IMR-90 (cell line): ENCODE data around the gene ARHGAP10. TPM values are rescaled to one million over a fixed set of nuclear protein-coding genes. Genes with fewer than 3 reads are reported as not detected.

ENCODE experiments used
- ATAC-seq: fragments of 200-7000 bp; cut with Tn5 transposase; 2 replicates; pipeline ENCODE4 v1.9.1; 2020; ENCODE audit warnings: low read depth, mild to moderate bottlenecking, moderate library complexity
- BruUV-seq: library from RNA; stranded (reverse); fragments of 400-500 nt; replicated peaks from 2 replicates; lab custom pipeline; 2021; lab: Mats Ljungman, UMichigan
- CTCF ChIA-PET: fragments of 300-600 bp; formaldehyde crosslinking; extraction: SDS; loops from one replicate; lab custom pipeline; 2021; ENCODE audit warnings: antibody characterized with exemption; lab: Yijun Ruan, JAX
- POLR2A ChIA-PET: fragments of 300-600 bp; sonication (Branson Sonifier 250); formaldehyde crosslinking; loops from one replicate; lab custom pipeline; 2022; ENCODE audit warnings: antibody characterized with exemption; ENCODE audit not compliant: unreplicated experiment; lab: Charles Lee
- DNase-seq: peaks from one replicate; pipeline ENCODE4 v3.0.0; 2013
- H2AFZ ChIP-seq: replicated peaks from 2 replicates; pipeline ENCODE3; 2013; ENCODE audit warnings: low read length, mild to moderate bottlenecking; ENCODE audit not compliant: poor library complexity
- H2AK5ac ChIP-seq: 2 replicates; pipeline ENCODE4 v1.6.1; 2013; ENCODE audit warnings: low read depth, low read length, inconsistent platforms
- H2AK9ac ChIP-seq: replicated peaks from 2 replicates; pipeline ENCODE3; 2013; ENCODE audit warnings: mild to moderate bottlenecking, low read depth, low read length, moderate library complexity; ENCODE audit not compliant: poor library complexity
- H2BK120ac ChIP-seq: 2 replicates; pipeline ENCODE4 v1.6.1; 2013; ENCODE audit warnings: low read depth, low read length, inconsistent platforms
- H2BK15ac ChIP-seq: 3 replicates; pipeline ENCODE4 v1.6.1; 2013; ENCODE audit warnings: low read depth, low read length, inconsistent platforms
- H2BK20ac ChIP-seq: 2 replicates; pipeline ENCODE4 v1.6.1; 2013; ENCODE audit warnings: low read depth, mild to moderate bottlenecking, inconsistent platforms, low read length, moderate library complexity
- H2BK5ac ChIP-seq: 2 replicates; pipeline ENCODE4 v1.6.1; 2013; ENCODE audit warnings: mild to moderate bottlenecking, low read depth, low read length, inconsistent platforms; ENCODE audit not compliant: poor library complexity, severe bottlenecking
- H3K14ac ChIP-seq: replicated peaks from 2 replicates; pipeline ENCODE4 v1.6.1; 2013; ENCODE audit warnings: low read depth, low read length, inconsistent platforms
- H3K18ac ChIP-seq: 2 replicates; pipeline ENCODE4 v1.6.1; 2013; ENCODE audit warnings: low read depth, low read length, control low read depth
- H3K23ac ChIP-seq: 2 replicates; pipeline ENCODE4 v1.6.1; 2013; ENCODE audit warnings: low read depth, low read length, inconsistent platforms
- H3K27ac ChIP-seq: 2 replicates; pipeline ENCODE4 v1.5.1; 2013; ENCODE audit warnings: mild to moderate bottlenecking, control low read depth, low read length; ENCODE audit not compliant: insufficient read depth
- H3K27me3 ChIP-seq: 2 replicates; pipeline ENCODE4 v1.6.1; 2013; ENCODE audit warnings: low read length; ENCODE audit not compliant: control insufficient read depth, insufficient read depth
- H3K36me3 ChIP-seq: 2 replicates; pipeline ENCODE4 v1.6.1; 2013; ENCODE audit warnings: low read length, mixed read lengths; ENCODE audit not compliant: control insufficient read depth, insufficient read depth
- H3K4ac ChIP-seq: 2 replicates; pipeline ENCODE4 v1.6.1; 2013; ENCODE audit warnings: low read depth, low read length, inconsistent platforms
- H3K4me1 ChIP-seq: 2 replicates; pipeline ENCODE4 v1.6.1; 2013; ENCODE audit warnings: low read length, mixed read lengths; ENCODE audit not compliant: control insufficient read depth, insufficient read depth
- H3K4me2 ChIP-seq: 2 replicates; pipeline ENCODE4 v1.6.1; 2013; ENCODE audit warnings: low read depth, mild to moderate bottlenecking, control low read depth, low read length, moderate library complexity
- H3K4me3 ChIP-seq: 2 replicates; pipeline ENCODE4 v1.5.1; 2013; ENCODE audit warnings: low read depth, mild to moderate bottlenecking, control low read depth, low read length, moderate library complexity; ENCODE audit not compliant: insufficient read depth
- H3K56ac ChIP-seq: 2 replicates; pipeline ENCODE4 v1.6.1; 2013; ENCODE audit warnings: low read length, inconsistent platforms; ENCODE audit not compliant: insufficient read depth; ENCODE audit errors: extremely low read depth
- H3K79me1 ChIP-seq, 2 experiments: 2 replicates each; pipeline ENCODE4 v1.6.1; 2013; ENCODE audit warnings: low read length in 2 of 2, inconsistent platforms in 1 of 2, low read depth in 1 of 2
- H3K9ac ChIP-seq: 2 replicates; pipeline ENCODE4 v1.6.1; 2013; ENCODE audit warnings: low read depth, low read length, control low read depth
- H3K9me1 ChIP-seq: 2 replicates; pipeline ENCODE4 v1.6.1; 2013; ENCODE audit warnings: low read length, inconsistent platforms; ENCODE audit not compliant: insufficient read depth
- H3K9me3 ChIP-seq: 2 replicates; pipeline ENCODE4 v1.6.1; 2013; ENCODE audit warnings: low read length; ENCODE audit not compliant: control insufficient read depth, insufficient read depth
- H4K20me1 ChIP-seq: 2 replicates; pipeline ENCODE4 v1.6.1; 2013; ENCODE audit warnings: low read length, inconsistent platforms; ENCODE audit not compliant: insufficient read depth
- H4K5ac ChIP-seq: 2 replicates; pipeline ENCODE4 v1.6.1; 2013; ENCODE audit warnings: mild to moderate bottlenecking, low read depth, low read length, control low read depth
- H4K8ac ChIP-seq, 2 experiments: 2 replicates each; pipeline ENCODE4 v1.6.1; 2013; ENCODE audit warnings: low read depth in 2 of 2, low read length in 2 of 2, control low read depth in 1 of 2, inconsistent platforms in 1 of 2
- H4K91ac ChIP-seq: 2 replicates; pipeline ENCODE4 v1.6.1; 2013; ENCODE audit warnings: low read depth, low read length, inconsistent platforms; ENCODE audit not compliant: insufficient read depth
- CEBPB ChIP-seq: IDR thresholded peaks from 2 replicates; pipeline ENCODE4 v1.6.1; 2012; ENCODE audit warnings: low read depth, low read length, improper control_type of control experiment
- CHD1 ChIP-seq: IDR thresholded peaks from 2 replicates; pipeline ENCODE4 v1.6.1; 2012; ENCODE audit warnings: low read depth, low read length, improper control_type of control experiment
- FOS ChIP-seq: fragments of 150-350 bp; IDR thresholded peaks from 2 replicates; pipeline ENCODE4 v1.6.1; 2016; ENCODE audit warnings: low read depth, low read length
- MAFK ChIP-seq: IDR thresholded peaks from 2 replicates; pipeline ENCODE4 v1.6.1; 2012; ENCODE audit warnings: low read depth, low read length, improper control_type of control experiment
- MAZ ChIP-seq: IDR thresholded peaks from 2 replicates; pipeline ENCODE4 v1.6.1; 2012; ENCODE audit warnings: low read depth, mild to moderate bottlenecking, low read length, improper control_type of control experiment, moderate library complexity, borderline replicate concordance
- MXI1 ChIP-seq: IDR thresholded peaks from 2 replicates; pipeline ENCODE4 v1.6.1; 2012; ENCODE audit warnings: low read depth, mild to moderate bottlenecking, low read length, moderate library complexity, borderline replicate concordance
- NFE2L2 ChIP-seq: fragments of 150-350 bp; IDR thresholded peaks from 2 replicates; pipeline ENCODE4 v1.6.1; 2016; ENCODE audit warnings: low read depth, mild to moderate bottlenecking, low read length
- POLR2A ChIP-seq: IDR thresholded peaks from 2 replicates; pipeline ENCODE4 v1.6.1; 2012; ENCODE audit warnings: mild to moderate bottlenecking, low read depth, low read length
- RAD21 ChIP-seq: IDR thresholded peaks from 2 replicates; pipeline ENCODE4 v1.6.1; 2012; ENCODE audit warnings: low read length, improper control_type of control experiment
- RCOR1 ChIP-seq: IDR thresholded peaks from 2 replicates; pipeline ENCODE4 v1.6.1; 2012; ENCODE audit warnings: mild to moderate bottlenecking, low read length, improper control_type of control experiment; ENCODE audit not compliant: insufficient replicate concordance
- SMC3 ChIP-seq: fragments of 150-350 bp; IDR thresholded peaks from 2 replicates; pipeline ENCODE4 v1.6.1; 2016; ENCODE audit warnings: low read depth, mild to moderate bottlenecking, antibody characterized with exemption, low read length, moderate library complexity
- USF2 ChIP-seq: fragments of 150-350 bp; IDR thresholded peaks from 2 replicates; pipeline ENCODE4 v1.6.1; 2017; ENCODE audit warnings: mild to moderate bottlenecking, antibody characterized with exemption, low read length, low read depth
- WGBS, 2 experiments: methylation state at CpG; one replicate each; pipeline versions ENCODE4 v1.1.5 to v1.1.7; 2013; ENCODE audit warnings: missing lambda C conversion rate in 2 of 2; ENCODE audit not compliant: insufficient read length in 1 of 2; ENCODE audit errors: extremely low coverage in 2 of 2; 5-methylcytosine and 5-hydroxymethylcytosine counted together
- dilution Hi-C: fragments of 300-500 bp; cut with HindIII; formaldehyde crosslinking; loops from one replicate; pipeline ENCODE4 v1.14.3; 2018; ENCODE audit warnings: low sequenced_read_pairs; ENCODE audit not compliant: unreplicated experiment
- in situ Hi-C: fragments of 300-500 bp; cut with MboI; formaldehyde crosslinking; loops from 3 replicates; pipeline ENCODE4 v1.14.3; 2019; ENCODE audit warnings: low sequenced_read_pairs, inconsistent platforms, mixed read lengths
- intact Hi-C: fragments of 100-400 bp; cut with micrococcal nuclease; formaldehyde crosslinking; loops from 2 replicates; pipeline ENCODE4 v1.10.0; 2022
- polyA plus RNA-seq, 3 experiments: library from polyadenylated mRNA; depleted of rRNA; stranded (reverse); fragments of >200 nt; gene quantifications; 2 replicates each; pipeline ENCODE4 v1.2.3, GENCODE V29; 2012; ENCODE audit warnings: low replicate concordance in 1 of 3
- total RNA-seq: library from RNA; depleted of rRNA; stranded (reverse); fragments of >200 nt; gene quantifications from 2 replicates; pipeline ENCODE4 v1.2.3, GENCODE V29; 2012
- TF ChIP-seq, protein P1 (sequence below): conservative IDR thresholded peaks from 2 replicates; pipeline ENCODE4 v1.5.1; 2012; ENCODE audit warnings: mild to moderate bottlenecking, low read depth, low read length, improper control_type of control experiment

Gene ARHGAP10
- total and polyA plus RNA-seq, 2 of the 4 experiments (the other 2 are of a cell fraction) = 27.1 to 29.4 TPM

DNA sequence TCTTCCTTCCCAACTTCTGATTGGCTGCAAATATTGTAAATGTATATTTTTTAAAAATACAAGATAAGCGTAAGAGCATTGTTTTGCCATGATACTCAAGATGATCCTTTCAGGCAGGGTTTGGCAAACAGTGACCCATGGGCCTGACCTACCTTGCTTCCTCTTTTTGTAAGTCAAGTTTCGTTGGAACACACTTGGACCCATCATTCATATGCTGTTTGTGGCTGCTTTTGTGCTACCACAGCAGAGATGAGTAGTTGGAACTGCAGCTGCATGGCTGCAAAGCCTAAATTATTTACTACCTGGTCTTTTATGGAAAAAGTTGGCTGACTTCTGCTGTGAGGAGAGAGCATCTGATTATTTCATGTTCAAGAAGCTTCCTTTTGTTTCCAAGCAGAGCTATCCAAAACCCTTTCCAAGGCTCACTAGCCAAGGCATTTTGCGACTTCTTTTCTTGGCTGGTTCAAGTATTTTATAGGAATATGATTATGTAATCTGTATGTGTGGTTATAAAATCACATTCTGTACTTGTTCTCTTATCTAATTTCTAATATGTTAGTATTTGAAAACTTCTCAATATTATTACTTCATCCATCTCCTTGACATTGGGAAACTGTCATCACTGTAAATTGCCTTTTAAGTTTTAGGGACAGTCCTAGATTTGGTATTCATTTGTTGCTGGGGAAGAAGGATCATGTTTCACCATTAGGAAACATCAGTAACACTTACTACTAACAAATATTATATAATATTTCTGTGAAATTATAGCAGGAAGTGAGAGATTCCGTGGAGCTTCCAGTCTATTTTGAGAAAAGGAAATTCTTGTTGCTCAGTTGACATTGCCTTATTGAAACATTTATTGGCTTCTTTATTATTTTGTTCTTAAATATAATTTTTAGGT, 109.2 kb downstream of the ARHGAP10 start:
- no peak overlapping the region for H3K4me3 ChIP-seq
- ATAC-seq = no peak

More for the DNA sequence above, 109.2 kb downstream of the ARHGAP10 start:
- no peak overlapping the region for H2AFZ ChIP-seq
- H3K18ac ChIP-seq = no peak overlapping the region
- H3K14ac ChIP-seq = no peak overlapping the region
- in situ Hi-C loops (no loop called here), dilution Hi-C loops (no loop called here), intact Hi-C loops (loop anchor here (5.0 kb wide), 1 partner anchor 69 kb away; no protein-coding TSS in a partner anchor)
- TF ChIP-seq USF2 = no peak
- TF ChIP-seq SMC3 = no peak
- no peak for TF ChIP-seq CEBPB
- TF ChIP-seq POLR2A = no peak
- TF ChIP-seq NFE2L2 = no peak
- TF ChIP-seq MXI1 = no peak
- TF ChIP-seq RCOR1 = no peak
- TF ChIP-seq MAZ = no peak
- TF ChIP-seq CHD1 = no peak
- TF ChIP-seq, protein P1, sequence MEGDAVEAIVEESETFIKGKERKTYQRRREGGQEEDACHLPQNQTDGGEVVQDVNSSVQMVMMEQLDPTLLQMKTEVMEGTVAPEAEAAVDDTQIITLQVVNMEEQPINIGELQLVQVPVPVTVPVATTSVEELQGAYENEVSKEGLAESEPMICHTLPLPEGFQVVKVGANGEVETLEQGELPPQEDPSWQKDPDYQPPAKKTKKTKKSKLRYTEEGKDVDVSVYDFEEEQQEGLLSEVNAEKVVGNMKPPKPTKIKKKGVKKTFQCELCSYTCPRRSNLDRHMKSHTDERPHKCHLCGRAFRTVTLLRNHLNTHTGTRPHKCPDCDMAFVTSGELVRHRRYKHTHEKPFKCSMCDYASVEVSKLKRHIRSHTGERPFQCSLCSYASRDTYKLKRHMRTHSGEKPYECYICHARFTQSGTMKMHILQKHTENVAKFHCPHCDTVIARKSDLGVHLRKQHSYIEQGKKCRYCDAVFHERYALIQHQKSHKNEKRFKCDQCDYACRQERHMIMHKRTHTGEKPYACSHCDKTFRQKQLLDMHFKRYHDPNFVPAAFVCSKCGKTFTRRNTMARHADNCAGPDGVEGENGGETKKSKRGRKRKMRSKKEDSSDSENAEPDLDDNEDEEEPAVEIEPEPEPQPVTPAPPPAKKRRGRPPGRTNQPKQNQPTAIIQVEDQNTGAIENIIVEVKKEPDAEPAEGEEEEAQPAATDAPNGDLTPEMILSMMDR = no peak
- TF ChIP-seq RAD21 = no peak
- TF ChIP-seq MAFK = no peak
- TF ChIP-seq FOS = no peak
- no peak overlapping the region for H3K23ac ChIP-seq
- H2AK9ac ChIP-seq = no peak overlapping the region
- H2BK15ac ChIP-seq = no peak overlapping the region
- H4K5ac ChIP-seq = no peak overlapping the region
- H2BK5ac ChIP-seq = no peak overlapping the region
- H3K79me1 ChIP-seq = peaks cover 35 to 73% of the 10 kb centered on the region in 2 experiments
- H3K27ac ChIP-seq = no peak overlapping the region
- H2BK20ac ChIP-seq = 0 out of 2 replicates have a peak overlapping the region, but pooled peaks have one; percentile 10
- DNase-seq = no peak
- peak overlapping the region; percentile 44; the same call in 1 of the 2 replicates for H2AK5ac ChIP-seq
- H3K4me1 ChIP-seq = peaks cover 13% of the 10 kb centered on the region
- H3K27me3 ChIP-seq = no peaks in the 10 kb centered on the region
- no peak overlapping the region for H3K4ac ChIP-seq
- WGBS, 2 experiments = no CpG with 5 or more reads among the region's 4 CpGs
- H3K36me3 ChIP-seq = no peaks in the 10 kb centered on the region; the same call in 1 of the 2 replicates
- H3K4me2 ChIP-seq = no peak overlapping the region
- CTCF ChIA-PET = no interaction called here
- H3K9ac ChIP-seq = no peak overlapping the region
- H3K9me3 ChIP-seq = no peaks in the 10 kb centered on the region
- H3K9me1 ChIP-seq = peaks cover 14% of the 10 kb centered on the region
- no TSS peak for BruUV-seq
- H4K20me1 ChIP-seq = peaks cover 11% of the 10 kb centered on the region
- POLR2A ChIA-PET = no interaction called here
- no peak overlapping the region for H3K56ac ChIP-seq
- no peak overlapping the region for H4K8ac ChIP-seq
- H4K91ac ChIP-seq = no peak overlapping the region
- H2BK120ac ChIP-seq = 0 out of 2 replicates have a peak overlapping the region, but pooled peaks have one; percentile 35
